HepG2 (cell line): Measurements from ENCODE around the gene MEF2B. TPM values are rescaled to one million over a fixed set of nuclear protein-coding genes. Genes with fewer than 3 reads are reported as not detected.

Experiments
- ATF2 ChIP-seq: sonication (generic); formaldehyde crosslinking; IDR thresholded peaks from 2 replicates; pipeline ENCODE4 v1.4.0; 2020; ENCODE audit warnings: missing genetic modification reagents
- DBP ChIP-seq: sonication (generic); formaldehyde crosslinking; IDR thresholded peaks from 2 replicates; pipeline ENCODE4 v1.4.0; 2020; ENCODE audit warnings: missing genetic modification reagents; ENCODE audit errors: not compliant biosample characterization
- FOXJ3 ChIP-seq: sonication (generic); formaldehyde crosslinking; IDR thresholded peaks from 2 replicates; pipeline ENCODE4 v1.4.0; 2020; ENCODE audit warnings: missing genetic modification reagents, mild to moderate bottlenecking, borderline replicate concordance
- HIVEP1 ChIP-seq: sonication (generic); formaldehyde crosslinking; IDR thresholded peaks from 2 replicates; pipeline ENCODE4 v1.4.0; 2020; ENCODE audit warnings: mild to moderate bottlenecking, missing genetic modification reagents
- HMG20A ChIP-seq: IDR thresholded peaks from 2 replicates; pipeline ENCODE4 v1.6.1; 2016; ENCODE audit warnings: borderline replicate concordance
- IKZF4 ChIP-seq: sonication (generic); formaldehyde crosslinking; IDR thresholded peaks from 2 replicates; pipeline ENCODE4 v1.5.1; 2020; ENCODE audit warnings: borderline replicate concordance, mild to moderate bottlenecking, low read depth, missing genetic modification reagents; ENCODE audit errors: not compliant biosample characterization
- KDM1A ChIP-seq: IDR thresholded peaks from 2 replicates; pipeline ENCODE4 v1.6.1; 2016; ENCODE audit warnings: missing compliant biosample characterization
- NCOA1 ChIP-seq: sonication (generic); formaldehyde crosslinking; IDR thresholded peaks from 2 replicates; pipeline ENCODE4 v1.9.0; 2021; ENCODE audit warnings: missing genetic modification reagents
- POLR2A ChIP-seq, 2 experiments: IDR thresholded peaks; 2 replicates each; pipeline ENCODE4 v1.6.1; 2011; ENCODE audit warnings: low read depth in 2 of 2, low read length in 2 of 2, mild to moderate bottlenecking in 1 of 2, moderate library complexity in 1 of 2; ENCODE audit not compliant: insufficient read depth in 1 of 2
- RBM22 ChIP-seq: fragments of 200-400 bp; formaldehyde crosslinking; optimal IDR thresholded peaks from 2 replicates; pipeline ENCODE3; 2017; ENCODE audit warnings: mild to moderate bottlenecking, low read length, moderate library complexity
- SIX1 ChIP-seq: sonication (generic); formaldehyde crosslinking; IDR thresholded peaks from 2 replicates; pipeline ENCODE4 v1.4.0; 2020; ENCODE audit warnings: missing genetic modification reagents, borderline replicate concordance
- SNAPC4 ChIP-seq: sonication (generic); formaldehyde crosslinking; IDR thresholded peaks from 2 replicates; pipeline ENCODE4 v1.4.0; 2020; ENCODE audit warnings: mild to moderate bottlenecking, missing genetic modification reagents
- TFAP4 ChIP-seq: sonication (generic); IDR thresholded peaks from 2 replicates; pipeline ENCODE4 v1.6.1; 2016; ENCODE audit warnings: low read depth, borderline replicate concordance
- TOPORS ChIP-seq: sonication (generic); formaldehyde crosslinking; IDR thresholded peaks from 2 replicates; pipeline ENCODE4 v1.8.0; 2023; ENCODE audit warnings: mild to moderate bottlenecking, missing genetic modification reagents
- ZNF24 ChIP-seq: fragments of 450-650 bp; IDR thresholded peaks from 2 replicates; pipeline ENCODE4 v1.6.1; 2017; ENCODE audit warnings: antibody characterized with exemption, mild to moderate bottlenecking
- ZNF598 ChIP-seq: sonication (generic); formaldehyde crosslinking; IDR thresholded peaks from 2 replicates; pipeline ENCODE4 v1.5.1; 2020; ENCODE audit warnings: mild to moderate bottlenecking, missing genetic modification reagents, borderline replicate concordance
- ZNF605 ChIP-seq: sonication (generic); formaldehyde crosslinking; IDR thresholded peaks from 2 replicates; pipeline ENCODE4 v1.8.0; 2022; ENCODE audit warnings: mild to moderate bottlenecking, missing genetic modification reagents
- ZNF629 ChIP-seq: sonication (generic); formaldehyde crosslinking; conservative IDR thresholded peaks from 2 replicates; pipeline ENCODE4 v1.5.0; 2020; ENCODE audit warnings: missing genetic modification reagents
- ZNF740 ChIP-seq: sonication (generic); formaldehyde crosslinking; IDR thresholded peaks from 2 replicates; pipeline ENCODE4 v1.4.0; 2020; ENCODE audit warnings: missing genetic modification reagents
- ZNF746 ChIP-seq: sonication (generic); formaldehyde crosslinking; IDR thresholded peaks from 2 replicates; pipeline ENCODE4 v1.8.0; 2022; ENCODE audit warnings: mild to moderate bottlenecking, missing genetic modification reagents
- ZNF761 ChIP-seq: sonication (generic); formaldehyde crosslinking; conservative IDR thresholded peaks from 2 replicates; pipeline ENCODE4 v1.4.0; 2020; ENCODE audit warnings: mild to moderate bottlenecking, missing genetic modification reagents
- ZZZ3 ChIP-seq: sonication (generic); formaldehyde crosslinking; IDR thresholded peaks from 2 replicates; pipeline ENCODE4 v1.4.0; 2020; ENCODE audit warnings: missing genetic modification reagents, mild to moderate bottlenecking, borderline replicate concordance
- polyA plus RNA-seq, 8 experiments: library from polyadenylated mRNA; depleted of rRNA in 3 of 8; stranded (reverse) in 7 of 8; unstranded in 1 of 8; fragments of >200 nt; fragmentation: Illumina TruSeq in 4 of 8; extraction: Trizol in 4 of 8; gene quantifications; 2 replicates each; pipeline versions ENCODE4 v1.2.1 to v1.2.3, GENCODE V29; 2011 to 2016; ENCODE audit warnings: low read depth in 4 of 8, missing spikeins in 1 of 8, mixed read lengths in 1 of 8; ENCODE audit not compliant: insufficient read depth in 1 of 8
- total RNA-seq, 5 experiments: library from RNA; depleted of rRNA; stranded (reverse); fragments of >200 nt; fragmentation: Illumina TruSeq; extraction: Trizol; gene quantifications; 2 replicates each; pipeline ENCODE4 v1.2.3, GENCODE V29; 2016; ENCODE audit warnings: low read depth in 1 of 5

MEF2B gene
- total and polyA plus RNA-seq, 2 of the 13 experiments (the other 11 are each of a cell fraction or from before 2014, with no cell fraction given) = 1.2 to 1.7 TPM

- TF ChIP-seq ZZZ3 (peak; percentile 76; the same call in 1 of the 2 replicates), SIX1 (CRISPR knock-in tag) (no peak), NCOA1 (CRISPR knock-in tag) (0 out of 2 replicates have a peak, but pooled peaks have one; percentile 3), ZNF598 (CRISPR knock-in tag) (peak; percentile 70; the same call in 1 of the 2 replicates), DBP (CRISPR knock-in tag) (no peak), IKZF4 (CRISPR knock-in tag) (no peak), ATF2 (CRISPR knock-in tag) (peak; percentile 76; the same call in 1 of the 2 replicates), POLR2A (IDR thresholded peaks at IDR 0.05; ENCODE audit: insufficient read depth in 1 of 2, low read depth in 2 of 2, low read length in 2 of 2) (peak; percentile 55 to 66), FOXJ3 (CRISPR knock-in tag) (no peak), ZNF629 (CRISPR knock-in tag) (peak; percentile 79), RBM22 (no peak), ZNF605 (CRISPR knock-in tag) (peak; percentile 73), HIVEP1 (CRISPR knock-in tag) (peak; percentile 64; the same call in 1 of the 2 replicates), ZNF740 (no peak), TFAP4 (no peak), HMG20A (CRISPR knock-in tag) (no peak), TOPORS (CRISPR knock-in tag) (no peak), ZNF746 (CRISPR knock-in tag) (peak; percentile 62), SNAPC4 (CRISPR knock-in tag) (no peak), ZNF761 (CRISPR knock-in tag) (peak; percentile 85; the same call in 1 of the 2 replicates), ZNF24 (0 out of 2 replicates have a peak, but pooled peaks have one; percentile 34), KDM1A (CRISPR knock-in tag) (no peak)
Measured at GRCh38 chr19:19192078-19192882, 22.2 kb upstream of the MEF2B start, which contains the start of the genes BORCS8 and RFXANK (continued).
